Gastroesophageal sphincter (tissue), 4 donors: ENCODE data around the gene B4GALT1. TPM values are rescaled to one million over a fixed set of nuclear protein-coding genes. Genes with fewer than 3 reads are reported as not detected.
"Not testable (repeated sequence)": the region's sequence is repeated elsewhere in the genome, so short reads cannot be mapped to it uniquely, and the experiment has no call there.

Source experiments
- ATAC-seq: fragments of 150-250 bp; one replicate; pipeline ENCODE4 v1.9.1; 2016; ENCODE audit warnings: mild to moderate bottlenecking, moderate library complexity
- H3K27ac ChIP-seq, 4 donors: fragments of 200-600 bp; sonication (generic) in 3 of 4; 1 replicate in 3 of 4; 2 replicates in 1 of 4; pipeline ENCODE4 v1.5.1; 2016 to 2019
- H3K27me3 ChIP-seq: fragments of 200-600 bp; sonication (generic); one replicate; pipeline ENCODE4 v1.5.1; 2019
- H3K36me3 ChIP-seq, 2 donors: fragments of 200-600 bp; sonication (generic); one replicate each; pipeline ENCODE4 v1.5.1; 2019; ENCODE audit warnings: control low read depth in 1 of 2
- H3K4me1 ChIP-seq, 3 donors: fragments of 200-600 bp; sonication (generic); 1 replicate in 2 of 3; 2 replicates in 1 of 3; pipeline ENCODE4 v1.5.1; 2016 to 2019; ENCODE audit warnings: control low read depth in 2 of 3
- H3K4me3 ChIP-seq, 2 donors: fragments of 200-600 bp; sonication (generic); one replicate each; pipeline ENCODE4 v1.5.1; 2019; ENCODE audit warnings: mild to moderate bottlenecking in 1 of 2, moderate library complexity in 1 of 2
- H3K9me3 ChIP-seq, 3 donors: fragments of 200-600 bp; sonication (generic); one replicate each; pipeline ENCODE4 v1.5.1; 2017 to 2019; ENCODE audit warnings: control low read depth in 2 of 3
- EP300 ChIP-seq: sonication (generic); formaldehyde crosslinking; IDR thresholded peaks from one replicate; pipeline ENCODE4 v1.6.1; 2017; ENCODE audit warnings: antibody characterized with exemption, mild to moderate bottlenecking
- POLR2A ChIP-seq, 2 donors: fragments of 450-650 bp; IDR thresholded peaks; one replicate each; pipeline ENCODE4 v1.6.1; 2017; ENCODE audit warnings: antibody characterized with exemption in 2 of 2, mild to moderate bottlenecking in 2 of 2, moderate library complexity in 1 of 2
- POLR2AphosphoS5 ChIP-seq: sonication (generic); formaldehyde crosslinking; IDR thresholded peaks from one replicate; pipeline ENCODE4 v1.6.1; 2017; ENCODE audit warnings: antibody characterized with exemption
- WGBS, 2 donors: methylation state at CpG; one replicate each; pipeline ENCODE4 v1.1.5; 2018; ENCODE audit warnings: low coverage in 1 of 2; 5-methylcytosine and 5-hydroxymethylcytosine counted together
- total RNA-seq, 4 donors: library from RNA; depleted of rRNA; stranded (reverse); fragments of >200 nt; gene quantifications; one replicate each; pipeline ENCODE4 v1.1.0, GENCODE V29; 2016
- TF ChIP-seq, protein P1 (sequence below), 4 experiments: fragments of 200-600 bp in 2 of 4; fragments of 450-650 bp in 2 of 4; sonication (generic) in 1 of 4; IDR thresholded peaks; one replicate each; pipeline ENCODE4 v1.5.1; 2017 to 2019; ENCODE audit warnings: antibody characterized with exemption in 4 of 4, mild to moderate bottlenecking in 2 of 4, moderate library complexity in 2 of 4

Gene B4GALT1
- total RNA-seq, 4 donors from 2014 or later: 22.9 to 43.3 (median 31.0) TPM

DNA sequence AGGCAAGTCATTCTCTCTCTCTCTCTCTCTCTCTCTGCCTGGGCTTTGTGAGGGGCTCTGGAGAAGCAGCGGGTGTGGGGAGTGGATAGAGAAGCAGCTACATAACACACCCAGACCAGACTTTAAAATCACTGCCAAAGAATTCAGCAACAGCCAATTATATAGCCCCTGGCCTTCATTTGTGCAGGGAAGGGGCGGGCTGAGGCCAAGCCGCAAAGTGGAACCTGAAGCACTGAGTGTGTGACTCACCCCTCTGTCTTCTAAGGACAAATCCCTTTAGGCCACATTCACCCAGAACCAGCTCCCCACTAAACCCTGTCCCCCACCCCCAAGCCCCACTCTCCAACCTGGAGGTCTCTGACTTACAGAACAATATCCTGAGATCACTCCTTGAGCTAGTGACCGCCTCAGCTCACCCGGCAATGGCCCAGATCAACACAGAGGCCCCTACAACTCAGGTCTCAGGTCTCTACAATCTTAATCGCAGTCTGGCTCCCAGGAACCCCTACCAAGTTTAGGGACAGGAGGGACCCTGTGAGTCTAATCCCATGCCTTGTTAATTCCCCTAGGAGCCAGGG, 6.0 kb downstream of the B4GALT1 start:
- peak; percentile 17 for ATAC-seq
- Histone ChIP-seq H3K36me3 (no peaks in the 10 kb centered on the region), H3K4me1 (peaks cover 34 to 98% (median 71%) of the 10 kb centered on the region in 3 donors), H3K9me3 (no peaks in the 10 kb centered on the region), H3K27ac (peak overlapping the region; percentile 81 to 97 (median 92)), H3K4me3 (no peak overlapping the region), H3K27me3 (no peaks in the 10 kb centered on the region)
- whole genome bisulfite sequencing, 2 donors: 0 to 39% methylated on average over 1 to 4 of the region's 6 CpGs
- TF ChIP-seq EP300 (no peak), POLR2AphosphoS5 (peak; percentile 22), POLR2A (IDR thresholded peaks at IDR 0.05) (no peak)
- TF ChIP-seq, protein P1, sequence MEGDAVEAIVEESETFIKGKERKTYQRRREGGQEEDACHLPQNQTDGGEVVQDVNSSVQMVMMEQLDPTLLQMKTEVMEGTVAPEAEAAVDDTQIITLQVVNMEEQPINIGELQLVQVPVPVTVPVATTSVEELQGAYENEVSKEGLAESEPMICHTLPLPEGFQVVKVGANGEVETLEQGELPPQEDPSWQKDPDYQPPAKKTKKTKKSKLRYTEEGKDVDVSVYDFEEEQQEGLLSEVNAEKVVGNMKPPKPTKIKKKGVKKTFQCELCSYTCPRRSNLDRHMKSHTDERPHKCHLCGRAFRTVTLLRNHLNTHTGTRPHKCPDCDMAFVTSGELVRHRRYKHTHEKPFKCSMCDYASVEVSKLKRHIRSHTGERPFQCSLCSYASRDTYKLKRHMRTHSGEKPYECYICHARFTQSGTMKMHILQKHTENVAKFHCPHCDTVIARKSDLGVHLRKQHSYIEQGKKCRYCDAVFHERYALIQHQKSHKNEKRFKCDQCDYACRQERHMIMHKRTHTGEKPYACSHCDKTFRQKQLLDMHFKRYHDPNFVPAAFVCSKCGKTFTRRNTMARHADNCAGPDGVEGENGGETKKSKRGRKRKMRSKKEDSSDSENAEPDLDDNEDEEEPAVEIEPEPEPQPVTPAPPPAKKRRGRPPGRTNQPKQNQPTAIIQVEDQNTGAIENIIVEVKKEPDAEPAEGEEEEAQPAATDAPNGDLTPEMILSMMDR (IDR thresholded peaks at IDR 0.05): no peak

DNA sequence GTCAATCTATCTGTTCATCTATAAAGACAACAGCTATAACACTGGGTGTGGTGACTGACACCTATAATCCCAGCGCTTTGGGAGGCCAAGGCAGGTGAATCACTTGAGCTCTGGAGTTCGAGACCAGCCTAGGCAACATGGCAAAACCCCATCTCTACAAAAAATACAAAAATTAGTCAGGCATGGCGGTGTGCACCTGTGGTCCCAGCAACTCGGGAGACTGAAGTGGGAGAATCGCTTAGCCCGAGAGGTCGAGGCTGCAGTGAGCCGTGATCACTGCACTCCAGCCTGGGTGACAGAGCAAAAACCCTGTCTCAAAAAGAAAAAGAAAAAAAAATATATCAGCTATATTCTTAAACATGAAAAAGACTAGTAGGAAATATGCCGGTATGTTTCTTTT, 6.7 kb downstream of the B4GALT1 start:
- not testable (repeated sequence) for H3K27me3 ChIP-seq, ATAC-seq, H3K4me3 ChIP-seq, H3K9me3 ChIP-seq, H3K36me3 ChIP-seq
- Histone ChIP-seq H3K27ac (peak overlapping the region; percentile 81 to 97 (median 92)), H3K4me1 (peaks cover 34 to 100% (median 71%) of the 10 kb centered on the region in 3 donors)
- 72 to 84% methylated on average over 3 to 6 of the region's 9 CpGs for WGBS, 2 donors

DNA sequence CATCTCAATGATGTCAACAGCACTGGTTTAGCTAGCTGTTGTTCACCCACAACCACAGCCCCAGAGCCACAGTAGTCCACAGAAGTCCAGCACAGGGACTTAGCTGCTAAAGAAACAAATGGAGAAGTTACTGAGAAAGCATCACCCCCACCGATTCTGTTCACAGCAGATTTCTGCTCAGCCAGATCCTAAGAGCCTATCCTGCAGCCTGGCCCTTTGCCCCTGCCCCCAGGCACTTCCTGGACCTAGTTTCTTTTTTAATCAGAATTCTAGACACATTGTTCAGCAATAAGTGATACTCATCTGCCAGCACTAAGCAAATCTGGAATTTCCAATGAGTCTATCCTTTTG, 7.4 kb downstream of the B4GALT1 start:
- H3K27ac ChIP-seq: peak overlapping the region; percentile 81 to 97 (median 92)
- no peaks in the 10 kb centered on the region for H3K9me3 ChIP-seq
- no peaks in the 10 kb centered on the region for H3K36me3 ChIP-seq
- H3K4me1 ChIP-seq: peaks cover 34 to 100% (median 71%) of the 10 kb centered on the region in 3 donors
- no peak overlapping the region for H3K4me3 ChIP-seq
- ATAC-seq: peak; percentile 11
- 0% methylated on average over 1 of the region's 1 CpG; no CpG with 5 or more reads in 1 of the 2 donors for WGBS, 2 donors
- TF ChIP-seq, protein P1 (IDR thresholded peaks at IDR 0.05): peak in 1 of 4 experiments; percentile 2
- no peak for TF ChIP-seq POLR2AphosphoS5
- TF ChIP-seq EP300: no peak
- no peaks in the 10 kb centered on the region for H3K27me3 ChIP-seq

DNA sequence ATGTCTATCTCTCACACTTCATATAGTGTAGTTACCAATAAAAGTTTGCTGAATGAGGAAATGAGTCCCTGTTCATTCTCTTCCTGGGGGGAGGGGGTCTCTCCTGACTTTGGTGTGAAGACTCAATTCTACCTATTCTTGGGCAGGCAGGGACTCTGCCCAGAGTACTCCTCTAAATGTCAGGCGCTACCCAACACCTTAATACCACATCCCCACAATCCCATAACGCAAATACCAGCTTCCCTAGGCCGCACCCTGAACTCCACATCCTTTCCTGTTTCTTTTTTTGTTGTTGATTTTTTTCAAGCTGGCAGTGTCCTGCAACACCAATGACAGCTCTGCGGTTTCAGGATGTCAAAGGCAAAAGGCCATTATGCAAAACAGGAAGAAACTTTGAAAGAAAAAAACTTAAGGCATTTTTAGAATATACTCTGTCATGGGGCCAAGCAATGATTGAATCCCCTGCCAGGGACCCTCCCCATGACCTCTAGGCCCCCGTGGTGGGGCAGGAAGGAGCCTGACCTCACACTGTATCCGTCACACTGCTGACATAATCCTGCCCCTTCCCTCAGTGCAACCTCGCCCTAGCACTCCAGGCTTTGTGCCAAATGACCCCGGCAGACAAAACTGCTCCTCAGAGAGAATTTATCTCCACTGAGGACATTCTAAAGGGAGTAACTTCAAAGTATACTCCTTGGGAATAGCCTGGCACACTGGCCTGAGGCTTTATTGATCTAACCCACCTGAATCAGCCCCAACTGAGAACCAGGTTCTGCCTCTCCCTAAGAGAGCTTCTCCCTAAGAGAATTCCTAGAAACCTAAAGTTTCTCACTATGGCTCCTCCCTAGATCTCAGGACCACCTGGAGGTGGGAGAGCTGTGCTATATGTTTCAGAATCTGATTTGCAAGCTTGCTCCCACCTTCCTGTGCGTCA, 8.0 kb downstream of the B4GALT1 start:
- Histone ChIP-seq H3K4me1 (peaks cover 34 to 96% (median 65%) of the 10 kb centered on the region in 3 donors), H3K36me3 (no peaks in the 10 kb centered on the region), H3K4me3 (peak overlapping the region in 1 of 2 donors; percentile 3), H3K9me3 (no peaks in the 10 kb centered on the region), H3K27ac (peak overlapping the region; percentile 81 to 97 (median 92)), H3K27me3 (no peaks in the 10 kb centered on the region)
- peak; percentile 21 for TF ChIP-seq POLR2AphosphoS5
- TF ChIP-seq, protein P1 (IDR thresholded peaks at IDR 0.05): no peak
- WGBS, 2 donors: 28 to 33% methylated on average over 6 to 8 of the region's 9 CpGs
- peak; percentile 71 for ATAC-seq

DNA sequence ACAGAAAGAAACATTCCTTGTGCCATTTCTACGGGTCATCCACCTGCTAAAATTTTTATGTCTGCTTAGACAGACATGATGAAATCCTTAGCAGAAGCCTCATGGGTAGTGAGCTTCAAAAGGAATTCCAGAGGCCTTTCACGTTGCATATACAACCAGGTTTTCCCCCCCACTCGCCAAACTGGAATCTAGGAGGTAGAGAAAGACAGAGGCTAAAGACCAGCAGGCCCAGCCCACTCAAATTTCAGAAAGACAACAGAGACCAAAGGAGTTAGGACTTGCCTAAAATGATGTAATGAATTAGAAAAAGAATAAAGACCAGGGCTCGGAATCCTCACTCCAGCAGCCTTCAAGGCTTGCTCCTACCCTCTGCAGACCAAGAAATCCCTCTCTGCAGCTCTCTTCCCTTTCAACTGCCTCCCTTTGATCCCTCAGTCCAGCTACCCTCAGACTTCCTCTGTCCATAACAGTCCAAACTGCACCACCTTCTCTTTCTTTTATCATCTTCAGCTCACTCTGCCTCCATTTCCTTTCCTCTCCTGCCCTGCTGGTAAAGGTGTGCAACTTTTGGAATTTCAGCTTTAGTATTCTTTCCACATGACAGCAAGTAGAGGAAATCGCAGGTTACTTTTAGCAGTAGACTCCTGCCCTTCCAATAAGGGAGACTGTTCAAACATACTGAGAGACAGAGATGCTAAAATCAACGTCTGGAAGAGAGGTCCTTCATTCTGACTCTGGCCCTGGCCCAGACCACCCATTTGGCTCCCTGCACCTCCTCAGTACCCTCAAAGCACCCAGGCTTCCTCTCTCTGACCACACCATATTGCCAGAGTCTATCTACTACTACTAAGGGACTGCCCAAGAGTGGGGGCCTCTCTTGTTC, 8.9 kb downstream of the B4GALT1 start:
- Histone ChIP-seq H3K4me3 (no peak overlapping the region), H3K9me3 (no peaks in the 10 kb centered on the region), H3K27ac (peak overlapping the region; percentile 48 to 97 (median 92)), H3K4me1 (peaks cover 34 to 87% (median 57%) of the 10 kb centered on the region in 3 donors), H3K27me3 (no peaks in the 10 kb centered on the region), H3K36me3 (no peaks in the 10 kb centered on the region)
- TF ChIP-seq EP300 (no peak), POLR2AphosphoS5 (no peak), POLR2A (IDR thresholded peaks at IDR 0.05) (no peak)
- TF ChIP-seq, protein P1 (IDR thresholded peaks at IDR 0.05): no peak
- 34 to 47% methylated on average over 4 to 6 of the region's 6 CpGs for WGBS, 2 donors
- ATAC-seq: no peak
